ENCODE measurements around the gene NCAPD2.

Gene NCAPD2

DNA sequence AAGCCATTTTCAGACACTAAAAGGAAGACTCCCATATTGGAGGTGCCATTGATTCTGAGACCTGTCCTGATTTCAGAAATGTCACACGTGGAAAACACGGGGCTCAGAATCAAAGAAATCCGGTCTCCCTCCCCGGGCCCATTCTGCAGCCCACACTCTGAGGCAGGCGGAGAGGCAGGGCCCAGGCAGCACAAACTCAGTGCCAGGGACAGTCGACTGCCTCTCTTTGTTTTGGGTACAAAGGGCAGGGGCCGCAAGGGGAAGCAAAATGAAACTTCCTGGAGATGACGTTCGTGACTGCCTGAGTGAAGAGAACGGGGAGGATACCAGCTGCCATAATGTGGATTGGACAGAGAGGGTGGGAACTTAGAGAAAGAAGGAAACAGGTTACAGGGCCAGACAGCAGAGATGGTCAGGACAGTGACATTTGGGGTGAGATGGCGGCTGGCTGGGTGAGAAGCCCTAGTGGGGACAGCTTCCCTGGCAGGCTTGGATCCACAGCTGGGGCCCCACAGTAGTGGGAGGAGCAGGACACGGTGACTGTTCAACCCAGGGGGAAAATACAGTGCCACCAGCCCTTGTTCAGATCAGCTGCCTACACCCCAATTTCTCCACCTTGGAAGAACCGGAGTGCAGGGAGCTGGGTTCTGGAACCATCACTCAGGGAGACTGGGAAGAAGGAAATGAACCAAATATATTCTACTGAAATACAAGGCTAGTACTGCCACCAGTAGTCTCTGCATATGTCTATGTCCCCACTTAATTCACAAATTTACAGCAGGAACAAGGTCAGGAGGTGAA, 48.5 kb downstream of the NCAPD2 start:
- H2BK15ac ChIP-seq (replicated peaks; ENCODE audit: low read depth) = no peak overlapping the region

DNA sequence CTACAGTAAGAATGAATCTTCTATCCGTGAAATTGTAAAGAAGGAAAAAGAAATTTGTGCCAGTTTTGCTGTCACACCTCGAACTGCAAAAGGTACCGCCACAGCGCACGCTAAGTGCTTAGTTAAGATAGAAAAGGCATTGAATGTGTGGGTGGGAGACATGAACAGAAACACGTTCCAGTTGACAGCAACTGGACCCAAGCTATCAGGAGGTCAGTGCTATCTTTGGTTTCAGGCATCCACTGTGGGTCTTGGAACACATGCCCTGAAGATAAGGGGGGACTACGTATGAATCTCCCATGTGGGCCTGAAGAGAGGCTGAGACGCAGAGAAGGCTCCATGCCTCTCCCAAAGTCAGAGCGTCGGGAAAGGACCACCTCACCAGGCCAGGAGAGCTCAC, 52.1 kb downstream of the NCAPD2 start:
- no peak overlapping the region for H2AK5ac ChIP-seq (ENCODE audit: low read length)
- no peak for DNase-seq
- H3K4ac ChIP-seq (ENCODE audit: low read depth, low read length) = no peak overlapping the region
- H3K23ac ChIP-seq (ENCODE audit: low read length) = no peak overlapping the region
- no CpG with 5 or more reads among the region's 10 CpGs for WGBS (ENCODE audit: extremely low coverage, insufficient coverage, low lambda C conversion rate)
- no peak overlapping the region for H2BK5ac ChIP-seq (ENCODE audit: low read length)
- no peak overlapping the region for H3K27ac ChIP-seq (ENCODE audit: low read depth, low read length)
- peaks cover 4% of the 10 kb centered on the region for H3K36me3 ChIP-seq (ENCODE audit: control insufficient read depth, insufficient read depth, low read length)
- H3K27me3 ChIP-seq (ENCODE audit: insufficient read depth, low read length, poor library complexity) = no peaks in the 10 kb centered on the region
- no peak overlapping the region for H3K9ac ChIP-seq (ENCODE audit: low read length)
- peaks cover 6% of the 10 kb centered on the region for H3K79me1 ChIP-seq (ENCODE audit: low read length)
- no peak overlapping the region for H4K5ac ChIP-seq (ENCODE audit: low read length)
- H3K4me2 ChIP-seq (ENCODE audit: low read length) = no peak overlapping the region
- H3K79me2 ChIP-seq (ENCODE audit: control insufficient read depth, insufficient read depth, low read length) = peaks cover 3% of the 10 kb centered on the region
- H4K8ac ChIP-seq (ENCODE audit: low read depth, low read length) = no peak overlapping the region
- H2BK15ac ChIP-seq (replicated peaks; ENCODE audit: low read depth) = no peak overlapping the region
- no peak overlapping the region for H3K56ac ChIP-seq (ENCODE audit: low read length)
- H3K4me3 ChIP-seq (ENCODE audit: low read length) = no peak overlapping the region
- H3K18ac ChIP-seq (ENCODE audit: low read length) = no peak overlapping the region
- H2BK120ac ChIP-seq (ENCODE audit: low read depth, low read length) = no peak overlapping the region
- H3K4me1 ChIP-seq (ENCODE audit: control insufficient read depth, low read depth, low read length) = no peaks in the 10 kb centered on the region

More for the DNA sequence above, 48.5 kb downstream of the NCAPD2 start:
- no peak overlapping the region for H2BK120ac ChIP-seq (ENCODE audit: low read depth, low read length)
- H3K36me3 ChIP-seq (ENCODE audit: control insufficient read depth, insufficient read depth, low read length) = peaks cover 7% of the 10 kb centered on the region
- H3K4me2 ChIP-seq (ENCODE audit: low read length) = no peak overlapping the region
- no peak overlapping the region for H4K5ac ChIP-seq (ENCODE audit: low read length)
- peak; percentile 11 for DNase-seq
- H2BK5ac ChIP-seq (ENCODE audit: low read length) = no peak overlapping the region
- H3K79me2 ChIP-seq (ENCODE audit: control insufficient read depth, insufficient read depth, low read length) = no peaks in the 10 kb centered on the region
- no peak overlapping the region for H3K27ac ChIP-seq (ENCODE audit: low read depth, low read length)
- H3K79me1 ChIP-seq (ENCODE audit: low read length) = no peaks in the 10 kb centered on the region
- WGBS (ENCODE audit: extremely low coverage, insufficient coverage, low lambda C conversion rate) = no CpG with 5 or more reads among the region's 13 CpGs
- H2AK5ac ChIP-seq (ENCODE audit: low read length) = no peak overlapping the region
- peaks cover 3% of the 10 kb centered on the region for H3K4me1 ChIP-seq (ENCODE audit: control insufficient read depth, low read depth, low read length)
- no peak overlapping the region for H3K4me3 ChIP-seq (ENCODE audit: low read length)
- H3K23ac ChIP-seq (ENCODE audit: low read length) = no peak overlapping the region
- H4K8ac ChIP-seq (ENCODE audit: low read depth, low read length) = no peak overlapping the region
- peak overlapping the region; percentile 3 for H3K56ac ChIP-seq (ENCODE audit: low read length)
- no peak overlapping the region for H3K18ac ChIP-seq (ENCODE audit: low read length)
- no peak overlapping the region for H3K4ac ChIP-seq (ENCODE audit: low read depth, low read length)
- no peak overlapping the region for H3K9ac ChIP-seq (ENCODE audit: low read length)
- H3K27me3 ChIP-seq (ENCODE audit: insufficient read depth, low read length, poor library complexity) = no peaks in the 10 kb centered on the region

DNA sequence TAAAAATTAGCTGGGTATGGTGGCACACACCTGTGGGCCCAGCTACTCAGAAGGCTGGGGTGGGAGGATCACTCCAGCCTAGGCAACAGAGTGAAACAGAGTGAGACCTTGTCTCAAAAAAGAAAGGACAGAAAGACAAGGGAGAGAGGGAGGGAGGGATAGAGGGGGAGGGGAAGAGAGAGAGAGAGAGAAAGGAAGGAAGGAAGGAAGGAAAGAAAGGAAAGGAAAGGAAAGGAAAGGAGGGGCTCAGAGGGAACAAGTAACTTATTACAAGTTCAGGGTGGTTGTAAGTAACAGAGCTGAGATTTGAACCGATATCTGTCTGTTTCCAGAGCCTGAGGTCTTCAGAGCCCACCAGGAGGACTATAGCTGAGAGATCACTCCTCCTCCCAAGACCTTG, 53.7 kb downstream of the NCAPD2 start:
- Histone ChIP-seq H2BK5ac (ENCODE audit: low read length) (no peak overlapping the region), H3K4me3 (ENCODE audit: low read length) (no peak overlapping the region), H3K18ac (ENCODE audit: low read length) (no peak overlapping the region), H2BK120ac (ENCODE audit: low read depth, low read length) (no peak overlapping the region), H3K4ac (ENCODE audit: low read depth, low read length) (no peak overlapping the region), H3K27me3 (ENCODE audit: insufficient read depth, low read length, poor library complexity) (no peaks in the 10 kb centered on the region), H3K27ac (ENCODE audit: low read depth, low read length) (no peak overlapping the region), H3K79me1 (ENCODE audit: low read length) (peaks cover 17% of the 10 kb centered on the region), H3K36me3 (ENCODE audit: control insufficient read depth, insufficient read depth, low read length) (peaks cover 4% of the 10 kb centered on the region), H3K56ac (ENCODE audit: low read length) (no peak overlapping the region), H2AK5ac (ENCODE audit: low read length) (no peak overlapping the region), H3K9ac (ENCODE audit: low read length) (no peak overlapping the region), H4K8ac (ENCODE audit: low read depth, low read length) (no peak overlapping the region), H3K79me2 (ENCODE audit: control insufficient read depth, insufficient read depth, low read length) (peaks cover 15% of the 10 kb centered on the region), H3K4me1 (ENCODE audit: control insufficient read depth, low read depth, low read length) (no peaks in the 10 kb centered on the region), H3K4me2 (ENCODE audit: low read length) (no peak overlapping the region), H4K5ac (ENCODE audit: low read length) (no peak overlapping the region), H3K23ac (ENCODE audit: low read length) (no peak overlapping the region), H2BK15ac (replicated peaks; ENCODE audit: low read depth) (no peak overlapping the region)
- DNase-seq = no peak
- no CpG with 5 or more reads among the region's 1 CpG for WGBS (ENCODE audit: extremely low coverage, insufficient coverage, low lambda C conversion rate)

DNA sequence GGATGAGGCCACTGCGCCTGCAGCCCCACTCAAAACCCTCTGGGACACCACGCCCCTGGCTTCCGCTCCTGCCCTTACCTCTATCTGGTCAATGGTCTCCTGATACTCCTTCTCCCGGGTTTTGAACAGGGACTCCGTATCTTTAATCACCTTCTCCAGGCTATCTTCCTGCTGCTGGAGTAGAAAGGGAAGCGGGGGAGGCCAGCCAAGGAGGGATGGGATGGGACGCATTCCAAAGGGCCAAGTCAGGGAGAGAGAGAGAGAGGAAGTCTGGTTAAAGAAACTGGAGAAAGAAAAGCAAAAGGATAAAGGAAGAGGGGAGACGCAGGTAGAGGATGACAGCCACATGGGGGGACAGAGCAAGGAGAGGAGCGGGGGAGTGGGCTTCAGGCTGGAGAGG, 54.1 kb downstream of the NCAPD2 start:
- H3K23ac ChIP-seq (ENCODE audit: low read length) = no peak overlapping the region
- H2BK5ac ChIP-seq (ENCODE audit: low read length) = no peak overlapping the region
- H3K36me3 ChIP-seq (ENCODE audit: control insufficient read depth, insufficient read depth, low read length) = peaks cover 4% of the 10 kb centered on the region
- no peak overlapping the region for H4K5ac ChIP-seq (ENCODE audit: low read length)
- H3K79me2 ChIP-seq (ENCODE audit: control insufficient read depth, insufficient read depth, low read length) = peaks cover 19% of the 10 kb centered on the region
- H2BK15ac ChIP-seq (replicated peaks; ENCODE audit: low read depth) = no peak overlapping the region
- no peak overlapping the region for H3K27ac ChIP-seq (ENCODE audit: low read depth, low read length)
- H3K18ac ChIP-seq (ENCODE audit: low read length) = no peak overlapping the region
- H4K8ac ChIP-seq (ENCODE audit: low read depth, low read length) = no peak overlapping the region
- no CpG with 5 or more reads among the region's 9 CpGs for WGBS (ENCODE audit: extremely low coverage, insufficient coverage, low lambda C conversion rate)
- H3K4ac ChIP-seq (ENCODE audit: low read depth, low read length) = no peak overlapping the region
- H3K4me1 ChIP-seq (ENCODE audit: control insufficient read depth, low read depth, low read length) = no peaks in the 10 kb centered on the region
- H3K4me2 ChIP-seq (ENCODE audit: low read length) = no peak overlapping the region
- no peaks in the 10 kb centered on the region for H3K27me3 ChIP-seq (ENCODE audit: insufficient read depth, low read length, poor library complexity)
- H2AK5ac ChIP-seq (ENCODE audit: low read length) = no peak overlapping the region
- peaks cover 21% of the 10 kb centered on the region for H3K79me1 ChIP-seq (ENCODE audit: low read length)
- H2BK120ac ChIP-seq (ENCODE audit: low read depth, low read length) = no peak overlapping the region
- peak; percentile 82 for DNase-seq
- no peak overlapping the region for H3K4me3 ChIP-seq (ENCODE audit: low read length)
- no peak overlapping the region for H3K9ac ChIP-seq (ENCODE audit: low read length)
- H3K56ac ChIP-seq (ENCODE audit: low read length) = no peak overlapping the region

DNA sequence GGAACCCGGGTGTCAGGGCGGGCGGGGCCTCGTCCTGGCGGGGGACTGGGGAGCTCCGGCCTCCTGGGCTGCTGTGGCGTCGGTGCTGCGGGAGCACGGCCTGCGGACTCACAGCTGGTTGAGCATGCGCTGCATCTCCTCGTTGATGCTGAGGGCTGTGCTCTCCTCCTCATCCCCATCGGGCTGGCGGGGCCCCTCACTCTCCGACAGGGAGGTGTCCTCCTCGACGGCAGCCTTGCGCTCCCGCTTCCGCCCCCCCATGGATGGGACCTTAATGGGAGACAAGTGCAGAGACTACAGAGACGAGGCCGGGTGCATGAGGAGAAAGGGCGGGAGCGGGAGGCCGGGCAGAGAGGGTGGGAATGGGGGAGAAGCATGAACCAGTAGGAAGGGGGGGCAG, 54.7 kb downstream of the NCAPD2 start:
- no peaks in the 10 kb centered on the region for H3K4me1 ChIP-seq (ENCODE audit: control insufficient read depth, low read depth, low read length)
- H3K36me3 ChIP-seq (ENCODE audit: control insufficient read depth, insufficient read depth, low read length) = peaks cover 4% of the 10 kb centered on the region

More for the DNA sequence above, 54.7 kb downstream of the NCAPD2 start:
- Histone ChIP-seq H3K79me2 (ENCODE audit: control insufficient read depth, insufficient read depth, low read length) (peaks cover 25% of the 10 kb centered on the region), H2AK5ac (ENCODE audit: low read length) (no peak overlapping the region), H2BK120ac (ENCODE audit: low read depth, low read length) (no peak overlapping the region), H3K23ac (ENCODE audit: low read length) (no peak overlapping the region), H2BK5ac (ENCODE audit: low read length) (no peak overlapping the region), H3K18ac (ENCODE audit: low read length) (no peak overlapping the region), H3K9ac (ENCODE audit: low read length) (no peak overlapping the region), H3K56ac (ENCODE audit: low read length) (no peak overlapping the region), H3K4me2 (ENCODE audit: low read length) (no peak overlapping the region), H4K5ac (ENCODE audit: low read length) (no peak overlapping the region), H3K79me1 (ENCODE audit: low read length) (peaks cover 27% of the 10 kb centered on the region), H3K4ac (ENCODE audit: low read depth, low read length) (no peak overlapping the region), H3K27ac (ENCODE audit: low read depth, low read length) (no peak overlapping the region), H3K4me3 (ENCODE audit: low read length) (no peak overlapping the region), H3K27me3 (ENCODE audit: insufficient read depth, low read length, poor library complexity) (no peaks in the 10 kb centered on the region), H2BK15ac (replicated peaks; ENCODE audit: low read depth) (no peak overlapping the region), H4K8ac (ENCODE audit: low read depth, low read length) (no peak overlapping the region)
- no peak for DNase-seq
- WGBS (ENCODE audit: extremely low coverage, insufficient coverage, low lambda C conversion rate) = no CpG with 5 or more reads among the region's 26 CpGs

All from mesendoderm (in vitro differentiated cells).